ENCODE results near the gene GJA4. TPM values are rescaled to one million over a fixed set of nuclear protein-coding genes. Genes with fewer than 3 reads are reported as not detected.

Gene GJA4
- total and polyA plus RNA-seq, 2 of the 13 experiments (the other 11 are each of a cell fraction or from before 2014, with no cell fraction given), result not detected

DNA sequence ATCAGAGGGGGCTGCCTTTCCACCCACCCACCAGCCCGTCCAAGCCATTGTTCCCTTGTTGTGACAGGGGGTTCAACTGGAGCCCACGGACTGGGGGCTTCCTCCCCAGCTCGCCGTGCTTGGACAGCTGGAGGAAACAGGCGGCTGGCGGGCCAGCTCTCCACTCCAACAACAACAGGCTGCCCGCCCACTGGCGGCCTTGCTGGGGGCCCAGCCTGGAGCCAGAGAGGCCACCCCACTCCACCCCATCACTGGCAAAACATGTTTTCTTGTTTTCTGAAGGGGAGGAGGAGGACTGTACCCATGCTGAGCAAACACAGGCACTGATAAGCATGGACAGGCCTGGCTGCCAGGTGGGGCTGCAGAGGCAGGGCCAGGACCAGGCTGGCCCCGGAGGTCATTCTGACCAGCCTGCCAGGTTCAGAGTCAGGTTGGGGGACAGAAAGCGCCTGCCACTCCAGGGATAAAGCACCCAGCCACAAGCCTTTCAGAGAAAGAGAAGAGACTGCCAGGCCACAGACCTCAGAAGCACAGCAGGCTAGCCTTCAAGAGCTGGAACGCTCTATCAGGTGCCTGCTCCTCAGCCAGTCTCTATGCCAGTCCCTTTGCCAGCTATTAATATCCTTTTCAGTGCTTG, 32.8 kb downstream of the GJA4 start (continued):
- TF ChIP-seq, protein P1, sequence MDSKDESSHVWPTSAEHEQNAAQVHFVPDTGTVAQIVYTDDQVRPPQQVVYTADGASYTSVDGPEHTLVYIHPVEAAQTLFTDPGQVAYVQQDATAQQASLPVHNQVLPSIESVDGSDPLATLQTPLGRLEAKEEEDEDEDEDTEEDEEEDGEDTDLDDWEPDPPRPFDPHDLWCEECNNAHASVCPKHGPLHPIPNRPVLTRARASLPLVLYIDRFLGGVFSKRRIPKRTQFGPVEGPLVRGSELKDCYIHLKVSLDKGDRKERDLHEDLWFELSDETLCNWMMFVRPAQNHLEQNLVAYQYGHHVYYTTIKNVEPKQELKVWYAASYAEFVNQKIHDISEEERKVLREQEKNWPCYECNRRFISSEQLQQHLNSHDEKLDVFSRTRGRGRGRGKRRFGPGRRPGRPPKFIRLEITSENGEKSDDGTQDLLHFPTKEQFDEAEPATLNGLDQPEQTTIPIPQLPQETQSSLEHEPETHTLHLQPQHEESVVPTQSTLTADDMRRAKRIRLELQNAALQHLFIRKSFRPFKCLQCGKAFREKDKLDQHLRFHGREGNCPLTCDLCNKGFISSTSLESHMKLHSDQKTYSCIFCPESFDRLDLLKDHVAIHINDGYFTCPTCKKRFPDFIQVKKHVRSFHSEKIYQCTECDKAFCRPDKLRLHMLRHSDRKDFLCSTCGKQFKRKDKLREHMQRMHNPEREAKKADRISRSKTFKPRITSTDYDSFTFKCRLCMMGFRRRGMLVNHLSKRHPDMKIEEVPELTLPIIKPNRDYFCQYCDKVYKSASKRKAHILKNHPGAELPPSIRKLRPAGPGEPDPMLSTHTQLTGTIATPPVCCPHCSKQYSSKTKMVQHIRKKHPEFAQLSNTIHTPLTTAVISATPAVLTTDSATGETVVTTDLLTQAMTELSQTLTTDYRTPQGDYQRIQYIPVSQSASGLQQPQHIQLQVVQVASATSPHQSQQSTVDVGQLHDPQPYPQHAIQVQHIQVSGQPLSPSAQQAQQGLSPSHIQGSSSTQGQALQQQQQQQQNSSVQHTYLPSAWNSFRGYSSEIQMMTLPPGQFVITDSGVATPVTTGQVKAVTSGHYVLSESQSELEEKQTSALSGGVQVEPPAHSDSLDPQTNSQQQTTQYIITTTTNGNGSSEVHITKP (CRISPR knock-in tag; IDR thresholded peaks at IDR 0.05; ENCODE audit: low read depth), result peak; percentile 20; the same call in 1 of the 2 replicates
- TF ChIP-seq, protein P2, sequence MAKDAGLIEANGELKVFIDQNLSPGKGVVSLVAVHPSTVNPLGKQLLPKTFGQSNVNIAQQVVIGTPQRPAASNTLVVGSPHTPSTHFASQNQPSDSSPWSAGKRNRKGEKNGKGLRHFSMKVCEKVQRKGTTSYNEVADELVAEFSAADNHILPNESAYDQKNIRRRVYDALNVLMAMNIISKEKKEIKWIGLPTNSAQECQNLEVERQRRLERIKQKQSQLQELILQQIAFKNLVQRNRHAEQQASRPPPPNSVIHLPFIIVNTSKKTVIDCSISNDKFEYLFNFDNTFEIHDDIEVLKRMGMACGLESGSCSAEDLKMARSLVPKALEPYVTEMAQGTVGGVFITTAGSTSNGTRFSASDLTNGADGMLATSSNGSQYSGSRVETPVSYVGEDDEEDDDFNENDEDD (CRISPR knock-in tag; IDR thresholded peaks at IDR 0.05; ENCODE audit: borderline replicate concordance), result no peak
- TF ChIP-seq RFX5 (IDR thresholded peaks at IDR 0.05; ENCODE audit: low read depth, low read length), result no peak
- TF ChIP-seq ZNF441 (CRISPR knock-in tag; IDR thresholded peaks at IDR 0.05; ENCODE audit: borderline replicate concordance), result peak; percentile 76; the same call in 1 of the 2 replicates
- TF ChIP-seq PITX1 (CRISPR knock-in tag; IDR thresholded peaks at IDR 0.05), result peak; percentile 46; the same call in 1 of the 2 replicates
- TF ChIP-seq, protein P3, sequence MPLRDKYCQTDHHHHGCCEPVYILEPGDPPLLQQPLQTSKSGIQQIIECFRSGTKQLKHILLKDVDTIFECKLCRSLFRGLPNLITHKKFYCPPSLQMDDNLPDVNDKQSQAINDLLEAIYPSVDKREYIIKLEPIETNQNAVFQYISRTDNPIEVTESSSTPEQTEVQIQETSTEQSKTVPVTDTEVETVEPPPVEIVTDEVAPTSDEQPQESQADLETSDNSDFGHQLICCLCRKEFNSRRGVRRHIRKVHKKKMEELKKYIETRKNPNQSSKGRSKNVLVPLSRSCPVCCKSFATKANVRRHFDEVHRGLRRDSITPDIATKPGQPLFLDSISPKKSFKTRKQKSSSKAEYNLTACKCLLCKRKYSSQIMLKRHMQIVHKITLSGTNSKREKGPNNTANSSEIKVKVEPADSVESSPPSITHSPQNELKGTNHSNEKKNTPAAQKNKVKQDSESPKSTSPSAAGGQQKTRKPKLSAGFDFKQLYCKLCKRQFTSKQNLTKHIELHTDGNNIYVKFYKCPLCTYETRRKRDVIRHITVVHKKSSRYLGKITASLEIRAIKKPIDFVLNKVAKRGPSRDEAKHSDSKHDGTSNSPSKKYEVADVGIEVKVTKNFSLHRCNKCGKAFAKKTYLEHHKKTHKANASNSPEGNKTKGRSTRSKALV (CRISPR knock-in tag; IDR thresholded peaks at IDR 0.05), result no peak
- TF ChIP-seq, protein P4, sequence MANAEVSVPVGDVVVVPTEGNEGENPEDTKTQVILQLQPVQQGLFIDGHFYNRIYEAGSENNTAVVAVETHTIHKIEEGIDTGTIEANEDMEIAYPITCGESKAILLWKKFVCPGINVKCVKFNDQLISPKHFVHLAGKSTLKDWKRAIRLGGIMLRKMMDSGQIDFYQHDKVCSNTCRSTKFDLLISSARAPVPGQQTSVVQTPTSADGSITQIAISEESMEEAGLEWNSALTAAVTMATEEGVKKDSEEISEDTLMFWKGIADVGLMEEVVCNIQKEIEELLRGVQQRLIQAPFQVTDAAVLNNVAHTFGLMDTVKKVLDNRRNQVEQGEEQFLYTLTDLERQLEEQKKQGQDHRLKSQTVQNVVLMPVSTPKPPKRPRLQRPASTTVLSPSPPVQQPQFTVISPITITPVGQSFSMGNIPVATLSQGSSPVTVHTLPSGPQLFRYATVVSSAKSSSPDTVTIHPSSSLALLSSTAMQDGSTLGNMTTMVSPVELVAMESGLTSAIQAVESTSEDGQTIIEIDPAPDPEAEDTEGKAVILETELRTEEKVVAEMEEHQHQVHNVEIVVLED (CRISPR knock-in tag; IDR thresholded peaks at IDR 0.05; ENCODE audit: borderline replicate concordance), result peak; percentile 41; the same call in 1 of the 2 replicates
- no peak for TF ChIP-seq REL (CRISPR knock-in tag; conservative IDR thresholded peaks at IDR 0.05)
- peak; percentile 45; the same call in 1 of the 2 replicates for TF ChIP-seq SPEN (CRISPR knock-in tag; IDR thresholded peaks at IDR 0.05; ENCODE audit: low read depth)
- TF ChIP-seq MAFG (CRISPR knock-in tag; IDR thresholded peaks at IDR 0.05), result no peak
- TF ChIP-seq, protein P5, sequence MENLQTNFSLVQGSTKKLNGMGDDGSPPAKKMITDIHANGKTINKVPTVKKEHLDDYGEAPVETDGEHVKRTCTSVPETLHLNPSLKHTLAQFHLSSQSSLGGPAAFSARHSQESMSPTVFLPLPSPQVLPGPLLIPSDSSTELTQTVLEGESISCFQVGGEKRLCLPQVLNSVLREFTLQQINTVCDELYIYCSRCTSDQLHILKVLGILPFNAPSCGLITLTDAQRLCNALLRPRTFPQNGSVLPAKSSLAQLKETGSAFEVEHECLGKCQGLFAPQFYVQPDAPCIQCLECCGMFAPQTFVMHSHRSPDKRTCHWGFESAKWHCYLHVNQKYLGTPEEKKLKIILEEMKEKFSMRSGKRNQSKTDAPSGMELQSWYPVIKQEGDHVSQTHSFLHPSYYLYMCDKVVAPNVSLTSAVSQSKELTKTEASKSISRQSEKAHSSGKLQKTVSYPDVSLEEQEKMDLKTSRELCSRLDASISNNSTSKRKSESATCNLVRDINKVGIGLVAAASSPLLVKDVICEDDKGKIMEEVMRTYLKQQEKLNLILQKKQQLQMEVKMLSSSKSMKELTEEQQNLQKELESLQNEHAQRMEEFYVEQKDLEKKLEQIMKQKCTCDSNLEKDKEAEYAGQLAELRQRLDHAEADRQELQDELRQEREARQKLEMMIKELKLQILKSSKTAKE (CRISPR knock-in tag; IDR thresholded peaks at IDR 0.05; ENCODE audit: borderline replicate concordance), result peak; percentile 82
- 0 out of 2 replicates have a peak, but pooled peaks have one; percentile 53 for TF ChIP-seq HMG20B (CRISPR knock-in tag; conservative IDR thresholded peaks at IDR 0.05)
- TF ChIP-seq GABPB1 (CRISPR knock-in tag; IDR thresholded peaks at IDR 0.05), result peak; percentile 61; the same call in 1 of the 2 replicates
- TF ChIP-seq FOXK1 (CRISPR knock-in tag; IDR thresholded peaks at IDR 0.05; ENCODE audit: borderline replicate concordance, low read depth), result peak; percentile 51; the same call in 1 of the 2 replicates
- peak; percentile 50; the same call in 1 of the 2 replicates for TF ChIP-seq ZBTB7B (CRISPR knock-in tag; IDR thresholded peaks at IDR 0.05)
- TF ChIP-seq MAZ (IDR thresholded peaks at IDR 0.05; ENCODE audit: borderline replicate concordance, low read depth, low read length), result no peak
- TF ChIP-seq MAZ (CRISPR knock-in tag; IDR thresholded peaks at IDR 0.05; ENCODE audit: low read depth), result peak; percentile 77; the same call in 1 of the 2 replicates
- TF ChIP-seq ZNF383 (CRISPR knock-in tag; IDR thresholded peaks at IDR 0.05; ENCODE audit: borderline replicate concordance), result no peak

All from HepG2 (cell line).